H7 (cell line): ENCODE results near the gene DPP4. TPM values are rescaled to one million over a fixed set of nuclear protein-coding genes. Genes with fewer than 3 reads are reported as not detected.

Source experiments
- DNase-seq: peaks from one replicate; pipeline ENCODE4 v3.0.0; 2012
- H3K27me3 ChIP-seq: 2 replicates; pipeline ENCODE4 v1.6.0; 2011; ENCODE audit warnings: mild to moderate bottlenecking, low read length; ENCODE audit not compliant: control insufficient read depth, insufficient read depth
- H3K36me3 ChIP-seq: replicated peaks from 2 replicates; pipeline ENCODE4 v1.5.1; 2011; ENCODE audit warnings: low read length; ENCODE audit not compliant: control insufficient read depth, insufficient read depth
- H3K4me3 ChIP-seq: 2 replicates; pipeline ENCODE4 v1.5.1; 2011; ENCODE audit warnings: low read depth, mild to moderate bottlenecking, control low read depth, low read length, moderate library complexity; ENCODE audit not compliant: insufficient read depth
- total RNA-seq: library from RNA; depleted of rRNA; stranded (reverse); fragments of >200 nt; shearing (Covaris generic); gene quantifications from 2 replicates; pipeline ENCODE4 v1.2.3, GENCODE V29; 2014

The DPP4 gene
- total RNA-seq, 1 experiment from 2014 or later = 4.3 TPM

DNA sequence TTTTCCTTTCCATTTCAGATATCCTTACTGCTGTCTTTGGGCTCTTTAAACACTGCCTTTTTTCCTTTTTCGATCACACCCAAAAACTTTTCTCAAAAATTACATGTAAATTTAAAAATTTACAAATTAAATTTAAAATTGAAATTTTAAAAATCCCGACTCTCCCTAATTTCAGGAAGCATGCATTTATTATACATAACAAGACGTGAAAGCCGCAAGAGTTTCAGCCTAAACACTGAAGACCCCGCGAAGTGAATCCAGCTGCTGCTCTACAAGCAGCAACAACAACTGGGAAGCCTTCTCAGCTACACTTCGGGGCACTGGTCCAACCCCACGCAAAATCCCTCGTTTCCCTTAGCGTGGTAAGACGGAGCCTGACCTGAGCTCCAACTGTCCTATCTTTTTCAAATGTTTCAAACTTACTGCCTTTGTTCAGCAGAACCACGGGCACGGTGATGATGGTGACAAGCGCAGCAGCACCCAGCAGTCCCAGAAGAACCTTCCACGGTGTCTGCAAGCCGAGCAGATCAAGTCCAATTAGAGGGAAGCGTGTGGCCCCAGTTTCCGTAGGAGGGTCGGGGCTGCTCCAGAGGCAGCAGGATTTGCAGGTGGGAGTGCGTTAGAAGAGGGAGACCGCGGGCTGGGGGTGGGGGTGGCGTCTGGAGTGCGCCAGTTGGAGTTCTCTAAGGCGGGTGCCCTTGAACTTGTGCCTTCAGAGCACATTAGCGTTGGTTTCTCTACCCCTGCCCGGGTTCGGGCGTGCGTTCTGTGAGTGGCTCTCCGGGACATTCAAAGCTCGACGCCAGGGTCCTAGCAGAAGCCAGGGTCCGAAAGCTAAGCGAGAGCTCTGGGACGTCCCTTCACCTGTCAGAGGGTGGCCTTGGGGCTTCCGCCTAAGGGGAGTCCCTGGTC is 783 bp downstream of the DPP4 start:
- Histone ChIP-seq H3K4me3 (peak overlapping the region; percentile 66), H3K36me3 (no peaks in the 10 kb centered on the region), H3K27me3 (peaks cover 17% of the 10 kb centered on the region)
- DNase-seq = no peak

DNA sequence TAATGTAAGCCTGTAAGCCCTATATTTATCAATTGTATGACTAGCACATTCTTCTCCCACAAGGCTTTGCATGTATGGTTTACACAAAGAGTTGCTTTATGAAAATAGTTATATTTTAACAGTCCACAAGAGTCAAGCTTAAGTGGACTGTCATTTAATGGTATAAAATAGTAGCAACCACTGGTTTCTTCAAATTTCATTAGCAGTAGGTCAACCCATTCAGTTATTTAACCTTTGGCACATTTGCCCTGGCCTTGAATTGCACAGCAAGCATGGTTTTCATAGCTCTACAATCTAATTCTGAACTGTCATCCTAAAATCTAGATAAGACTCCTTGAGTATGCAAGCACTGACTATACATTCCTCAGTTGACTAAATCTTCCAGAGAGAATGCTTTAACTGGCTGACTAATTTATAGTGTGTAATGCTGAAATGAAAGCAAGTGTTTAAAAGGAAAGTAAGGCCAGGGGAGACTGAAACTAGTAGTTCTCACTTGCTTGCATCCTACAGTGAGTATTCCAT is 1.8 kb downstream of the DPP4 start:
- no peak for DNase-seq
- H3K36me3 ChIP-seq = no peaks in the 10 kb centered on the region
- peaks cover 17% of the 10 kb centered on the region for H3K27me3 ChIP-seq
- H3K4me3 ChIP-seq = no peak overlapping the region

DNA sequence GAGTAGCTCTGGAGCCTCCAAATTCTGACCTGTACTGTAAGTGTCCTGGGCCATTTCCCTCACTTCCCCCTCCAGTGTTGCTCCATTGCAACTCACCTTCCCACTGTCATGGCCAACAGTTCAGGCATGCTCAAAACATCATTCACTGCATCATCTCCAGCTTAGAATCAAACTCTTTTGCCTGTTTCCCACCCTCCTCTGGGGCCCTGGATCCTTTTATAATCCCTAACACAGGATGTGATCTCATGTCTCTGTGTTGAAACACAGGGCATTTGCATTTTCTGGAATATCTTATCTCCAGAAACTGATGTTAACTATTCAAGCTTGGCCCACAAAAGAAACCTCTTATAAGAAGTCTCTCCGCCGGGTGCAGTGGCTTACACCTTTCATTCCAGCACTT is 3.0 kb downstream of the DPP4 start:
- Histone ChIP-seq H3K27me3 (peaks cover 17% of the 10 kb centered on the region), H3K36me3 (no peaks in the 10 kb centered on the region), H3K4me3 (no peak overlapping the region)
- no peak for DNase-seq

DNA sequence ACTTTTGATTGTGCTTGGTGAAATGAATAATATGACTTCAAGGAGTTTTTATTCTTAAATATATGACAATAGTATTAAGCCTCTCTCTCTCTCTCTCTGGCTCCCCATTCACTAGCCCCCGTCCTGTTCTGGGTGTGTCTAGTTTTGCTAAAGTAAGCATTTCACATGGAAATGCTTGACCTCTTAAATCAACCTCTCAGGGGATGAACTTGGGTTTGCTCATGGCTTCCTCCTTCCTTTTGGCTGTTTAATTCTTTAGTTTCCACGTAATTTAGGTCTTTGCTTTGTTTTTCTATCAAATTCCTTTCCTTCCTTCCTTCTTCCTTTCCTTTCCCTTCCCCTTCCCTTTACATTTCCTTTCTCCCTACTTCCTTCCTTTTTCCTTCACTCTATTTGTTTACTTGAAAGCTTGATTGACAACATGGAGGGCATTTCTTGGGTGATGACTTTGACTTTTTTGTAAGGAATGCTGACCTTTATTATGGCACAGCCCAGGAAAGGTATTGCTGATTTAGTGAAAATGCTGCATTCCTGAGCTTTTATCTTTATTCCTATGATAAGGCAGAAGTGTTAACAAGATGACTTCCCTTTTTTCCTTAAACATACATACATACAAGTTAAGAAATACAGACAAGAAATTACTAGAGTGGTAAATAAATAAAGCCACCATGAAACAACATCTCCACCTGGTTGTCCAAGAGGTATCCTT is 3.6 kb downstream of the DPP4 start:
- H3K27me3 ChIP-seq = peaks cover 17% of the 10 kb centered on the region
- no peak overlapping the region for H3K4me3 ChIP-seq
- no peak for DNase-seq
- no peaks in the 10 kb centered on the region for H3K36me3 ChIP-seq

DNA sequence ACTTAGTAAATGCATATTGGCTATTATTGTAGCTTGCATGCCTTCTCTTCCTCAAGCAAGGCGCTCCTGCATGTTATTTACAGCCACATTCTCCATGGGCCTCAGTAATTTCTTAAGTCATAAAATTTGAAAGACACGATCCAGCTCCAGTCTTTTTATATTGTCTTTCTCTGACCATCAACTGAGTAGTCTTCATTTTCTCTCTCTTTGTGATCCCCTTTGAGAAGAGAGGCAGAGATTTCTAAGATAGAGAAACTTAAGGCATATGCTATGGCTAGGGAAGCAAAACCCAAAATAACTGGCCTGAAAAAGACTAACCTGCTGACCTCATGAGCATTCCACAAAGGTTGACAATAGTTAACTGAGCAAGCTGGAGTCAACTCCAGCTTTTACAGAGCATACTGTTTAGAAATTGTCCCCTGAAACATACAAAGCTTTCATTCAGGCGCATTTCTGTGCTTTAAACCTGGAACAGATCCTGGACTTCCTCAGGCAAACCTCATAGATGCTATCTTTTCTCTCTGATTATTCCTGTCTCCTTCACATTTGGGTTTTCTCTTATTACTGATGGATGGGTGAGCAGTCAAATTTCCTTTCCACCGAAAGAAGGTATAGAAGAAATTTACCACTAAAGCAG is 4.6 kb downstream of the DPP4 start:
- H3K36me3 ChIP-seq = no peaks in the 10 kb centered on the region
- no peak overlapping the region for H3K4me3 ChIP-seq
- DNase-seq = no peak
- H3K27me3 ChIP-seq = peaks cover 17% of the 10 kb centered on the region

DNA sequence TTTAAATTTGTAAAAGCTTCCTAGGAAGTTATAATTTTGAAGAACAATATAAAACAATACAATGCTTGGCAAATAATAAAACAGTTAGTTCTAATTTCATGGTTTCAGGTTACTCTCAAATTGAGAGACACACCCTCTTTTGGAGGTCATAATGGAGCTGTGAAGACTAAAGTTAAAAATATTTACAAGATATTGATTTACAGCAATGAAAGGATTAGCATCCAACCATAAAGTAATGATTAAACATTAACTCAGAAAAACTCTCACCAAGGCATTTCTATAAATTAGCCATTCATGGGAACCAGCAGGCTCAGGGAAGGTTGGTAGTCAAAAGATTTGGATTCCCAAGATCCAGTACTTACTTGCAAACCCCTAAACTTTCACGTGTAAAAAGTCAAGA is 6.4 kb downstream of the DPP4 start:
- DNase-seq = no peak
- H3K36me3 ChIP-seq = no peaks in the 10 kb centered on the region
- peaks cover 2% of the 10 kb centered on the region for H3K27me3 ChIP-seq
- H3K4me3 ChIP-seq = no peak overlapping the region

DNA sequence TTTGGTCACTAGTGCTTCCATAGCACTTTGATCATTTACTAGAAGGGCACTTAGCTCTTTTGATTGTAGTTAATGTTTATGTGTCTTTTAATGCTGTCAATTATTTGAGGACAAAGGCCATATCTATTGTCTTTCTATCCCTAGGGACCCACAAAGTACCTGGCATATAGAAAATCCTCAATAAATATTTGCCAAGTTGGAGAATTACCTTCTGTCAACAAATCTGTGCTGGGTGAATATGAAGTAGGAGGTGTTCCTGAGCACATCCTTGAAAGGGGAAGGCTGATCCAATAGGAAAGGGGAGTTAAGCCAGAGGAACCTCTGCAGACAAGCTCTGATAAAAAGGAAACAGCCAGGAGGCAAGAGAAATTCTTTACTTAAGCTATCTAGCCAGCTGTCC is 8.2 kb downstream of the DPP4 start:
- H3K36me3 ChIP-seq = no peaks in the 10 kb centered on the region
- no peak for DNase-seq
- H3K27me3 ChIP-seq = no peaks in the 10 kb centered on the region
- no peak overlapping the region for H3K4me3 ChIP-seq

DNA sequence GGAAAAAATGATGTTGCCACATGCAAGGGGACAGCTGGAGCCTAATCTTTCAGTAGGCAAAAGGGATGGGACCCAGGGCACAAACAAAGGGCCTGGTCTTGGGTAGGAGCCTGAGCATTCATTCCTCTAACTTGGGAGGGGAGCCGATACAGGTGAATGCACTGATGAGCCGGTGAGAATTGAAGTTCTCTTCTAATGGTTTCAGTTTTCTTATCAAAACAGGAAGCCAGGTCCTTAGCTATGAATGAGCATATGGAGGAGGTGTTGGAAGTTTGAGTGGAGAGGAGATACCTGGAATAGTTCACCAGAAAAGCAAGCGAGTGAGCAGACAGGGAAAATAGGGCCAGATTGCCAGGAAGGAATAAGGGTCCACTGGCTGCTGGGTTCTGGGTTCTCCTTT is 10.1 kb downstream of the DPP4 start:
- Histone ChIP-seq H3K4me3 (no peak overlapping the region), H3K36me3 (no peaks in the 10 kb centered on the region), H3K27me3 (no peaks in the 10 kb centered on the region)
- DNase-seq = no peak

DNA sequence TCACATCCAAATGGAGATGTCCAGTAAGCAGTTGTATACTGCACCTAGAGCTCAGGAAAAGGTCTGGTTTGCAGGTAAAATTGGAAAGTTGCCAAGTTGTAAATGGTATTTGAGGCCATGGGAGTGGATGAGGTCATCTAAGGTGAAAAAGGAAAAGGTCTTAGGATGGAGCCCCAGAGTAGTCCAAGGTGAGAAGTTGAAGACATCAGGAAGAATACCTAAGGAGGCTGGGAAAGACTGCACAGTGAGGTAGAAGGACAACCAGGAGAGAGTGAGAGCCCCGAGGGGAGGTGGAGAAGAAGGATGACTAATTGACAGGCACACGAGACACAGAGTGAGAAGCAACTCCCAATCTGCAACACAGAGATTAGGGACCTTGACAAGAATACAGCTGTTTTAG is 10.7 kb downstream of the DPP4 start:
- no peaks in the 10 kb centered on the region for H3K27me3 ChIP-seq
- no peaks in the 10 kb centered on the region for H3K36me3 ChIP-seq
- DNase-seq = no peak
- no peak overlapping the region for H3K4me3 ChIP-seq

DNA sequence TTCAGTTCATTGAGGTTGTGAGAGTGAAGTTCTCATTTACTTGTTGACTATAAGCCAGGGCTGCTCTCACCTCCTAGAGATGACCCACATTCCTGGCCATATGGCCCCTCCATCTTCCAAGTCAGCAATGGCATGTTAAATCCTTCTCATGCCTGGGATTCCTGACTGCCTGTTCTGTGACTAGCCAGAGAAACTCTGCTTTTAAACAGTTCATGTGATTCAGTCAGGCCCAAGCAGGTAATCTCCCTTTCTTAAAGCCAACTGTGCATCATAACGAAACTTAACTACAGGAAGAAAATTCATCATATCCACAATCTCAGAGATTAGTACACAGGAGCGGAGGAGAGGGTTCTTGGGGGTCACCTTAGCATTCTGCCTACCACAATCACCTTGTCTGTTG is 11.5 kb downstream of the DPP4 start:
- H3K36me3 ChIP-seq = no peaks in the 10 kb centered on the region
- DNase-seq = no peak
- no peaks in the 10 kb centered on the region for H3K27me3 ChIP-seq
- H3K4me3 ChIP-seq = no peak overlapping the region

DNA sequence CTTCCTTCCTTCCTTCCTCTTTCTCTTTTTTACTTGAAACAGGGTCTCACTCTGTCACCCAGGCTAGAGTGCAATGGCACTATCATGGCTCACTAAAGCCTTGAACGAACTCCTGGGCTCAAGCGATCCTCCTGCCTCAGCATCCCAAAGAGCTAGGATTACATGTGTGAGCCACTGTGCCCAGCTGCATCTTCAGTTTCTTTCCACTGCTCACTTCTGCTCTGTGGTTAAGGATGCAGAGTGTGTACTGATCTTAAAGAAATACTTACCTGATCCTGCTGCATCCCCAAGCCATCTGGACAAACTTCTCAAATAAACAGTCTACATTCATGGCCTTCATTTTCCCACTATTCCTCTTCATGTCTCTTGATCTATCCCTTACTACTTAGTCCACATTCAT is 13.0 kb downstream of the DPP4 start:
- H3K36me3 ChIP-seq = no peaks in the 10 kb centered on the region
- no peaks in the 10 kb centered on the region for H3K27me3 ChIP-seq
- no peak overlapping the region for H3K4me3 ChIP-seq
- no peak for DNase-seq

DNA sequence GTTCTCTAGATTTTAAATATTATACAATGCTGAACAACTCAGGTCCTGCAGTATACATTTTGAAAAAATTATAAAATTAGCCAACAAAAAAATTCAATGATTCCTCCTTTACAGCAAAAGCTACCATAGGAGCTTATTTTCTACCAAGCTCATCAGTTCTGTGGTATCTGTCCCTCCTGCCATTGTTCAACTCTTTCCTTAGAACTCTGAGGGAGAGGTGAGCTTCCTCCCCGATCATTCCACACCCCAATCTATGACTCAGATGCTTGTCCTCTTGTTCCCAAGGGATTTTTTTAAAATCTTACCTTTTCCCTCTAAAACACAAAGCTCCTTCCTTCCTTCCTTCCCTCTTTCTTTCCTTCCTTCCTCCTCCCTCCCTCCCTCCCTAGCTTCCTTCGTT is 13.5 kb downstream of the DPP4 start:
- no peak for DNase-seq
- H3K36me3 ChIP-seq = no peaks in the 10 kb centered on the region
- no peak overlapping the region for H3K4me3 ChIP-seq
- no peaks in the 10 kb centered on the region for H3K27me3 ChIP-seq

DNA sequence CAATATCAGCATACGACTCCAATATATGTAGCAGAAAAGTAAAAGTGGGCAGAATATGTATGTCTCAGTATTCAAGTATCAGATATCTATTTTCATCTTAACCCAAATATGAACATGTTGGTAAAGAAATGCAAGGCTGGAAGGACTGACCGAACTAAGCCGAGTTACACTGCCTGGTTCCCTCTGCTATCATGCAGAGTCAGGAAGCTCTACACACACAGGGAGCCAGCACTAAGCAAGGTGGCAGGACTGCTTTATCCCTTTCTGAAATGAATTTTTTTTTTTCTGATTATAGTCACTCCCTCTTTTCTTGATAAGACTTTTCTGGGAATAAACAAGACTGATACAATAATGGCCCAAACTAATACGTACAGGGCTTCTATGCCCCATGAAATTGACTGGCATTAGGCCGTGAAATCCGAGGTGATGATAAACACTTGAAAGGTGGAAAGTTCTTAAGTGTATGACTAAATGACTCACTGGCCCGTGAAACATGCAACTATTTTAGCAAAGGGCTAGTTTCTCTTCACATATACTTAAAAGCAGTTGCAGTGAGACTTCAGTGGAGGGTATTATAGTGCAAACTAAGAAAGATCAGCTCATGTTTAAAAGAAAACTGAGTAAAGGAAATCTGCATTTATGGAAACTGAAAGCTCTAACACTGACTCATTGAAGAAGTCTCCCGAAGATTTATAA is 14.9 kb downstream of the DPP4 start:
- no peak for DNase-seq
- Histone ChIP-seq H3K36me3 (no peaks in the 10 kb centered on the region), H3K27me3 (no peaks in the 10 kb centered on the region), H3K4me3 (no peak overlapping the region)

DNA sequence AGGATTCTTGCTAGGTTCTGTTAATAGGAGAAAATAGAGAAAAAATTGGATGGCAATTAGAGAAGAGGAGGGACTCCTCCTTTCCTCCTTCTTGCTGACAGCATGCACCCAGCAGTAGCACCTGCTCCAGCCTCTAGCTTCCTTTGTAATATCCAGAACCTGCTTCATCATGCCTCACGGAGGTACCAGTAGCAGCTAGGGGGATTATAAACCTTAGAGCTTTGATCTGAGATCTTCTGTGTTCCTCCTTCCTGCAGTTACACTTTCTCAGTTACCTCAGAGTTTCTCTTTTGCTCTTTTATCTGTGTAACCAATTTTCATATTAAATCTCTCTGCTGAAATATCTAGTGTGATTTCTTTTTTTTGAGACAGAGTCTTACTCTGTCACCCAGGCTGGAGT is 16.6 kb downstream of the DPP4 start:
- no peak for DNase-seq
- no peak overlapping the region for H3K4me3 ChIP-seq
- H3K36me3 ChIP-seq = no peaks in the 10 kb centered on the region
- H3K27me3 ChIP-seq = no peaks in the 10 kb centered on the region
